A549 (cell line): ENCODE results near the gene CLASP2. TPM values are rescaled to one million over a fixed set of nuclear protein-coding genes. Genes with fewer than 3 reads are reported as not detected.

Experiments
- ATAC-seq, 2 experiments: fragments of 200-7000 bp in 1 of 2; fragments of >200 bp in 1 of 2; cut with Nextera tagmentation in 1 of 2; cut with Tn5 transposase in 1 of 2; 3 replicates each; pipeline versions ENCODE4 v1.8.0 to v1.9.1; 2018 to 2020; ENCODE audit warnings: mild to moderate bottlenecking in 1 of 2, moderate library complexity in 1 of 2
- CTCF ChIA-PET: fragments of 300-600 bp; sonication (Branson Sonifier 250); formaldehyde crosslinking; extraction: SDS; loops from one replicate; lab custom pipeline; 2021; ENCODE audit warnings: antibody characterized with exemption, inconsistent platforms; lab: Yijun Ruan, JAX
- POLR2A ChIA-PET: fragments of 350-600 bp; formaldehyde crosslinking; extraction: SDS; loops from one replicate; lab custom pipeline; 2021; ENCODE audit warnings: antibody characterized with exemption, inconsistent platforms; lab: Yijun Ruan, JAX
- DNase-seq, 2 experiments: peaks; one replicate each; pipeline versions ENCODE4 v3.0.0 to v3.0.0-alpha.2; 2011 to 2016; ENCODE audit warnings: low read depth in 1 of 2, low spot score in 1 of 2
- FAIRE-seq: peaks from 2 replicates; lab custom pipeline; 2011; peaks lifted over from hg19 to GRCh38; lab: Jason Lieb, UNC
- H3K27ac ChIP-seq, 2 experiments: fragments of >200 bp; sonication (Bioruptor Twin); formaldehyde crosslinking; 3 replicates each; pipeline ENCODE4 v1.5.1; 2016 to 2017
- H3K4me1 ChIP-seq: fragments of >200 bp; sonication (Bioruptor Twin); formaldehyde crosslinking; 3 replicates; pipeline ENCODE4 v1.6.1; 2016
- H3K4me2 ChIP-seq: fragments of >200 bp; sonication (Bioruptor Twin); formaldehyde crosslinking; 3 replicates; pipeline ENCODE4 v1.6.1; 2016
- H3K4me3 ChIP-seq: fragments of >200 bp; sonication (Bioruptor Twin); formaldehyde crosslinking; 3 replicates; pipeline ENCODE4 v1.5.1; 2016
- H3K9me3 ChIP-seq: fragments of >200 bp; sonication (Bioruptor Twin); formaldehyde crosslinking; 3 replicates; pipeline ENCODE4 v1.6.1; 2016
- BCL3 ChIP-seq: fragments of >200 bp; sonication (Bioruptor Twin); formaldehyde crosslinking; IDR thresholded peaks from 3 replicates; pipeline ENCODE4 v1.6.1; 2016
- BHLHE40 ChIP-seq: IDR thresholded peaks from 2 replicates; pipeline ENCODE4 v1.6.1; 2012; ENCODE audit warnings: low read depth, low read length, inconsistent platforms
- CBX2 ChIP-seq: fragments of 200-600 bp; sonication (generic); IDR thresholded peaks from 2 replicates; pipeline ENCODE4 v1.6.1; 2016; ENCODE audit warnings: low read depth, mild to moderate bottlenecking, borderline replicate concordance
- CBX8 ChIP-seq: fragments of 200-600 bp; sonication (generic); IDR thresholded peaks from 2 replicates; pipeline ENCODE4 v1.6.1; 2016
- CHD2 ChIP-seq: fragments of 150-350 bp; IDR thresholded peaks from 2 replicates; pipeline ENCODE4 v1.6.1; 2014; ENCODE audit warnings: low read length; ENCODE audit not compliant: partially characterized antibody
- ESRRA ChIP-seq: fragments of 150-350 bp; IDR thresholded peaks from 2 replicates; pipeline ENCODE4 v1.6.1; 2014; ENCODE audit warnings: mild to moderate bottlenecking, low read length, borderline replicate concordance
- FOSB ChIP-seq: fragments of 250-450 bp; sonication (Bioruptor Pico); IDR thresholded peaks from 2 replicates; pipeline ENCODE4 v1.5.0; 2020; ENCODE audit warnings: mild to moderate bottlenecking, moderate library complexity
- HMGXB4 ChIP-seq: fragments of 250-450 bp; sonication (Bioruptor Pico); IDR thresholded peaks from 2 replicates; pipeline ENCODE4 v1.5.0; 2021; ENCODE audit warnings: mild to moderate bottlenecking, moderate library complexity, borderline replicate concordance
- HOXA7 ChIP-seq: fragments of 250-450 bp; sonication (Bioruptor Pico); IDR thresholded peaks from 2 replicates; pipeline ENCODE4 v1.5.0; 2020; ENCODE audit warnings: mild to moderate bottlenecking, moderate library complexity
- HOXB13 ChIP-seq: fragments of 250-450 bp; sonication (Bioruptor Pico); IDR thresholded peaks from 2 replicates; pipeline ENCODE4 v1.5.0; 2020; ENCODE audit warnings: low read depth, mild to moderate bottlenecking, moderate library complexity
- HOXB5 ChIP-seq: fragments of 250-450 bp; sonication (Bioruptor Pico); IDR thresholded peaks from 2 replicates; pipeline ENCODE4 v1.5.0; 2020; ENCODE audit warnings: mild to moderate bottlenecking, moderate library complexity
- JUNB ChIP-seq: fragments of >200 bp; sonication (Bioruptor Twin); formaldehyde crosslinking; IDR thresholded peaks from 2 replicates; pipeline ENCODE4 v1.6.1; 2016
- MYC ChIP-seq: IDR thresholded peaks from 2 replicates; pipeline ENCODE4 v1.6.1; 2012; ENCODE audit warnings: mild to moderate bottlenecking, inconsistent platforms, low read length, improper control_type of control experiment, borderline replicate concordance
- NR3C1 ChIP-seq: fragments of >200 bp; sonication (Bioruptor Twin); formaldehyde crosslinking; IDR thresholded peaks from 3 replicates; pipeline ENCODE4 v1.6.1; 2017
- PBX3 ChIP-seq: IDR thresholded peaks from 2 replicates; pipeline ENCODE4 v1.6.1; 2012
- RAD21 ChIP-seq, 2 experiments: fragments of >200 bp in 1 of 2; sonication (Bioruptor Twin) in 1 of 2; formaldehyde crosslinking in 1 of 2; IDR thresholded peaks in 1 of 2; conservative IDR thresholded peaks in 1 of 2; 2 replicates in 1 of 2; 3 replicates in 1 of 2; pipeline ENCODE4 v1.6.1; 2012 to 2018; ENCODE audit warnings: inconsistent platforms in 1 of 2
- RARB ChIP-seq: fragments of 250-450 bp; sonication (Bioruptor Pico); IDR thresholded peaks from 2 replicates; pipeline ENCODE4 v1.8.0; 2021; ENCODE audit warnings: mild to moderate bottlenecking, moderate library complexity
- RNF2 ChIP-seq: fragments of 200-600 bp; sonication (generic); IDR thresholded peaks from 2 replicates; pipeline ENCODE4 v1.6.1; 2016; ENCODE audit warnings: low read depth, mild to moderate bottlenecking, antibody characterized with exemption, moderate library complexity, borderline replicate concordance
- SREBF2 ChIP-seq: fragments of 450-650 bp; IDR thresholded peaks from 2 replicates; pipeline ENCODE4 v1.6.1; 2014; ENCODE audit warnings: mild to moderate bottlenecking, moderate library complexity
- TFCP2L1 ChIP-seq: fragments of 250-450 bp; sonication (Bioruptor Pico); IDR thresholded peaks from 2 replicates; pipeline ENCODE4 v1.5.0; 2021; ENCODE audit warnings: mild to moderate bottlenecking
- USF2 ChIP-seq: fragments of 450-650 bp; IDR thresholded peaks from 2 replicates; pipeline ENCODE4 v1.6.1; 2014; ENCODE audit warnings: antibody characterized with exemption
- ZC3H11A ChIP-seq: fragments of 450-650 bp; IDR thresholded peaks from 2 replicates; pipeline ENCODE4 v1.6.1; 2014; ENCODE audit warnings: antibody characterized with exemption, mild to moderate bottlenecking
- ZFP36 ChIP-seq: fragments of 450-650 bp; IDR thresholded peaks from 2 replicates; pipeline ENCODE4 v1.6.1; 2014; ENCODE audit warnings: borderline replicate concordance; ENCODE audit not compliant: partially characterized antibody
- ZNF302 ChIP-seq: fragments of 250-450 bp; sonication (Bioruptor Pico); IDR thresholded peaks from 2 replicates; pipeline ENCODE4 v1.9.0; 2021; ENCODE audit warnings: inconsistent platforms, mild to moderate bottlenecking, moderate library complexity
- WGBS: methylation state at CpG from one replicate; pipeline ENCODE4 v1.1.6; 2017; ENCODE audit errors: missing lambda C conversion rate; 5-methylcytosine and 5-hydroxymethylcytosine counted together
- polyA plus RNA-seq, 4 experiments: library from polyadenylated mRNA; depleted of rRNA in 3 of 4; stranded (reverse); fragments of >200 nt; fragmentation: RNase III in 1 of 4; extraction: RNeasy Plus Mini Kit Qiagen cat#74134 plus additional on column Dnase treatment in 1 of 4; gene quantifications; 2 replicates in 3 of 4; 3 replicates in 1 of 4; pipeline ENCODE4 v1.2.3, GENCODE V29; 2011 to 2017
- TF ChIP-seq, protein P1 (sequence below): fragments of 250-450 bp; sonication (Bioruptor Pico); IDR thresholded peaks from 2 replicates; pipeline ENCODE4 v1.5.0; 2020; ENCODE audit warnings: low read depth, mild to moderate bottlenecking, moderate library complexity
- TF ChIP-seq, protein P2 (sequence below): IDR thresholded peaks from 2 replicates; pipeline ENCODE4 v1.6.1; 2012; ENCODE audit warnings: low read depth, borderline replicate concordance

Gene CLASP2
- polyA plus RNA-seq, 2 of the 4 experiments (the other 2 are of a cell fraction), result 18.1 to 66.5 TPM

- no peak for TF ChIP-seq HOXA7
- no peak for TF ChIP-seq JUNB
- no peak for TF ChIP-seq CBX8
- no peak for TF ChIP-seq RARB (CRISPR knock-in tag)
- no peak for TF ChIP-seq RAD21 (conservative IDR thresholded peaks at IDR 0.05 in 1 of 2, IDR thresholded peaks at IDR 0.05 in 1 of 2)
- TF ChIP-seq ZFP36, result no peak
- TF ChIP-seq BCL3, result no peak
- TF ChIP-seq CHD2, result no peak
- no peak for TF ChIP-seq USF2
- TF ChIP-seq ESRRA, result no peak
- TF ChIP-seq, protein P1, sequence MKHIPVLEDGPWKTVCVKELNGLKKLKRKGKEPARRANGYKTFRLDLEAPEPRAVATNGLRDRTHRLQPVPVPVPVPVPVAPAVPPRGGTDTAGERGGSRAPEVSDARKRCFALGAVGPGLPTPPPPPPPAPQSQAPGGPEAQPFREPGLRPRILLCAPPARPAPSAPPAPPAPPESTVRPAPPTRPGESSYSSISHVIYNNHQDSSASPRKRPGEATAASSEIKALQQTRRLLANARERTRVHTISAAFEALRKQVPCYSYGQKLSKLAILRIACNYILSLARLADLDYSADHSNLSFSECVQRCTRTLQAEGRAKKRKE (CRISPR knock-in tag), result no peak
- no peak for TF ChIP-seq RNF2
- TF ChIP-seq ZC3H11A, result no peak
- no peak for TF ChIP-seq NR3C1
- TF ChIP-seq SREBF2, result no peak
- TF ChIP-seq, protein P2, sequence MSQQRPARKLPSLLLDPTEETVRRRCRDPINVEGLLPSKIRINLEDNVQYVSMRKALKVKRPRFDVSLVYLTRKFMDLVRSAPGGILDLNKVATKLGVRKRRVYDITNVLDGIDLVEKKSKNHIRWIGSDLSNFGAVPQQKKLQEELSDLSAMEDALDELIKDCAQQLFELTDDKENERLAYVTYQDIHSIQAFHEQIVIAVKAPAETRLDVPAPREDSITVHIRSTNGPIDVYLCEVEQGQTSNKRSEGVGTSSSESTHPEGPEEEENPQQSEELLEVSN, result no peak
- CTCF ChIA-PET, result interaction anchor here (0.6 kb wide), 1 partner anchor 9 kb away, joined by 3 read pairs; no protein-coding TSS in a partner anchor
- WGBS, result 91% methylated on average over 2 of the region's 2 CpGs
- DNase-seq (no peak), ATAC-seq (no peak), FAIRE-seq (no peak)
- H3K4me2 ChIP-seq, result no peak overlapping the region
- POLR2A ChIA-PET, result no interaction called here
- no peaks in the 10 kb centered on the region for H3K4me1 ChIP-seq
- no peaks in the 10 kb centered on the region for H3K9me3 ChIP-seq
- no peak overlapping the region for H3K4me3 ChIP-seq
- H3K27ac ChIP-seq, result no peak overlapping the region
Observed at GRCh38 chr3:33496449-33496848, 221.6 kb downstream of the CLASP2 start.

- Histone ChIP-seq H3K4me2 (no peak overlapping the region), H3K4me1 (no peaks in the 10 kb centered on the region), H3K27ac (no peak overlapping the region), H3K4me3 (no peak overlapping the region), H3K9me3 (no peaks in the 10 kb centered on the region)
- no peak for TF ChIP-seq FOSB (CRISPR knock-in tag)
- TF ChIP-seq ZFP36, result no peak
- no peak for TF ChIP-seq SREBF2
- TF ChIP-seq ZNF302 (CRISPR knock-in tag), result no peak
- TF ChIP-seq HOXB13 (CRISPR knock-in tag), result no peak
- no peak for TF ChIP-seq CHD2
- no peak for TF ChIP-seq CBX8
- TF ChIP-seq HOXA7, result no peak
- no peak for TF ChIP-seq BHLHE40
- TF ChIP-seq JUNB, result no peak
- TF ChIP-seq HOXB5 (CRISPR knock-in tag), result no peak
- no peak for TF ChIP-seq MYC
- no peak for TF ChIP-seq USF2
- no peak for TF ChIP-seq RNF2
- no peak for TF ChIP-seq PBX3
- TF ChIP-seq CBX2, result no peak
- TF ChIP-seq TFCP2L1 (CRISPR knock-in tag), result no peak
- no peak for TF ChIP-seq HMGXB4 (CRISPR knock-in tag)
- DNase-seq (no peak), FAIRE-seq (no peak), ATAC-seq (no peak)
- CTCF ChIA-PET, result interaction anchor here (1.5 kb wide), 1 partner anchor 119 kb away, joined by 3 read pairs; no protein-coding TSS in a partner anchor
- POLR2A ChIA-PET, result no interaction called here
- 95% methylated on average over 4 of the region's 4 CpGs for WGBS
Observed at GRCh38 chr3:33491721-33492120, 226.3 kb downstream of the CLASP2 start.
